A673 (cell line): Measurements from ENCODE around the gene SMARCA4.

Experiments
- EZH2 ChIP-seq: fragments of 200-600 bp; sonication (generic); IDR thresholded peaks from 2 replicates; pipeline ENCODE4 v1.6.1; 2017; ENCODE audit warnings: borderline replicate concordance, low read depth, mild to moderate bottlenecking, mixed read lengths, antibody characterized with exemption, low read length; ENCODE audit not compliant: poor library complexity, severe bottlenecking
- TF ChIP-seq, protein P1 (sequence below): fragments of 300-800, 200-600 bp; sonication (generic); conservative IDR thresholded peaks from 2 replicates; pipeline ENCODE4 v1.5.1; 2017; ENCODE audit warnings: low read depth, mild to moderate bottlenecking, antibody characterized with exemption, low read length, moderate library complexity, mixed read lengths

DNA sequence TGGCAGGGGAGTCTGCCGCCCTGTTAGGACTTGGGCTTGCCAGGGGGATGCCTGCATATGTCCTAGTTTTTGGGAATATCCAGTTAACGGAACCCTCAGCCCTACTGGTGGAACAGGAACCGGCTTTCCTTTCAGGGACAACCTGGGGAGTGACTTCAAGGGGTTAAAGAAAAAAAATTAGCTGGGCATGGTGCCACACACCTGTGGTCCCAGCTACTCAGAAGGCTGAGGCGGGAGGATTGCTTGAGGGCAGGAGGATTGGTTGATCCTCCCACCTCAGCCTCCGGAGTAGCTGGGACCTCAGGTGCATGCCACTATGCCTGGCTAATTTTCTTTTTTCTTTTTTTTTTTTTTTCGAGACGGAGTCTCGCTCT is 150.9 kb downstream of the SMARCA4 start:
- TF ChIP-seq, protein P1, sequence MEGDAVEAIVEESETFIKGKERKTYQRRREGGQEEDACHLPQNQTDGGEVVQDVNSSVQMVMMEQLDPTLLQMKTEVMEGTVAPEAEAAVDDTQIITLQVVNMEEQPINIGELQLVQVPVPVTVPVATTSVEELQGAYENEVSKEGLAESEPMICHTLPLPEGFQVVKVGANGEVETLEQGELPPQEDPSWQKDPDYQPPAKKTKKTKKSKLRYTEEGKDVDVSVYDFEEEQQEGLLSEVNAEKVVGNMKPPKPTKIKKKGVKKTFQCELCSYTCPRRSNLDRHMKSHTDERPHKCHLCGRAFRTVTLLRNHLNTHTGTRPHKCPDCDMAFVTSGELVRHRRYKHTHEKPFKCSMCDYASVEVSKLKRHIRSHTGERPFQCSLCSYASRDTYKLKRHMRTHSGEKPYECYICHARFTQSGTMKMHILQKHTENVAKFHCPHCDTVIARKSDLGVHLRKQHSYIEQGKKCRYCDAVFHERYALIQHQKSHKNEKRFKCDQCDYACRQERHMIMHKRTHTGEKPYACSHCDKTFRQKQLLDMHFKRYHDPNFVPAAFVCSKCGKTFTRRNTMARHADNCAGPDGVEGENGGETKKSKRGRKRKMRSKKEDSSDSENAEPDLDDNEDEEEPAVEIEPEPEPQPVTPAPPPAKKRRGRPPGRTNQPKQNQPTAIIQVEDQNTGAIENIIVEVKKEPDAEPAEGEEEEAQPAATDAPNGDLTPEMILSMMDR: no peak
- TF ChIP-seq EZH2: no peak
